PFSK-1 (cell line): ENCODE data around the gene CAPNS2.

Experiments used
- REST ChIP-seq, 2 experiments: IDR thresholded peaks; 2 replicates each; pipeline versions ENCODE4 v1.6.1 to v1.8.0; 2011 to 2012; ENCODE audit warnings: low read depth in 2 of 2, low read length in 2 of 2, control low read depth in 1 of 2, inconsistent platforms in 1 of 2, mild to moderate bottlenecking in 1 of 2, moderate library complexity in 1 of 2; ENCODE audit not compliant: insufficient read depth in 1 of 2
- SIN3A ChIP-seq: IDR thresholded peaks from 2 replicates; pipeline ENCODE4 v1.6.1; 2012; ENCODE audit warnings: mild to moderate bottlenecking, low read length, moderate library complexity, borderline replicate concordance; ENCODE audit not compliant: insufficient read depth
- TAF1 ChIP-seq: IDR thresholded peaks from 2 replicates; pipeline ENCODE4 v1.6.1; 2012; ENCODE audit warnings: low read length, control low read depth, borderline replicate concordance; ENCODE audit not compliant: insufficient read depth

GRCh38 chr16:55615071-55615470 is 48.6 kb downstream of the CAPNS2 start:
- TF ChIP-seq TAF1 (no peak), SIN3A (no peak), REST (IDR thresholded peaks at IDR 0.05; ENCODE audit: insufficient read depth in 1 of 2, low read depth in 2 of 2, low read length in 2 of 2) (no peak)
